ES-I3 (cell line): ENCODE data around the gene CISTR.
"Not testable (repeated sequence)": the region's sequence is repeated elsewhere in the genome, so short reads cannot be mapped to it uniquely, and the experiment has no call there.

Experiments
- H3K36me3 ChIP-seq: 2 replicates; pipeline ENCODE4 v1.6.1; 2013; ENCODE audit warnings: mild to moderate bottlenecking, low read length, control low read depth, moderate library complexity; ENCODE audit not compliant: insufficient read depth
- H3K4me1 ChIP-seq: 2 replicates; pipeline ENCODE4 v1.6.1; 2013; ENCODE audit warnings: mild to moderate bottlenecking, control low read depth, low read length; ENCODE audit not compliant: insufficient read depth
- H3K9ac ChIP-seq: 2 replicates; pipeline ENCODE4 v1.6.1; 2013; ENCODE audit warnings: low read depth, mild to moderate bottlenecking, low read length, moderate library complexity
- H3K9me3 ChIP-seq: 2 replicates; pipeline ENCODE4 v1.6.1; 2013; ENCODE audit warnings: mild to moderate bottlenecking, low read length, moderate library complexity; ENCODE audit not compliant: control insufficient read depth, insufficient read depth

CISTR gene

DNA sequence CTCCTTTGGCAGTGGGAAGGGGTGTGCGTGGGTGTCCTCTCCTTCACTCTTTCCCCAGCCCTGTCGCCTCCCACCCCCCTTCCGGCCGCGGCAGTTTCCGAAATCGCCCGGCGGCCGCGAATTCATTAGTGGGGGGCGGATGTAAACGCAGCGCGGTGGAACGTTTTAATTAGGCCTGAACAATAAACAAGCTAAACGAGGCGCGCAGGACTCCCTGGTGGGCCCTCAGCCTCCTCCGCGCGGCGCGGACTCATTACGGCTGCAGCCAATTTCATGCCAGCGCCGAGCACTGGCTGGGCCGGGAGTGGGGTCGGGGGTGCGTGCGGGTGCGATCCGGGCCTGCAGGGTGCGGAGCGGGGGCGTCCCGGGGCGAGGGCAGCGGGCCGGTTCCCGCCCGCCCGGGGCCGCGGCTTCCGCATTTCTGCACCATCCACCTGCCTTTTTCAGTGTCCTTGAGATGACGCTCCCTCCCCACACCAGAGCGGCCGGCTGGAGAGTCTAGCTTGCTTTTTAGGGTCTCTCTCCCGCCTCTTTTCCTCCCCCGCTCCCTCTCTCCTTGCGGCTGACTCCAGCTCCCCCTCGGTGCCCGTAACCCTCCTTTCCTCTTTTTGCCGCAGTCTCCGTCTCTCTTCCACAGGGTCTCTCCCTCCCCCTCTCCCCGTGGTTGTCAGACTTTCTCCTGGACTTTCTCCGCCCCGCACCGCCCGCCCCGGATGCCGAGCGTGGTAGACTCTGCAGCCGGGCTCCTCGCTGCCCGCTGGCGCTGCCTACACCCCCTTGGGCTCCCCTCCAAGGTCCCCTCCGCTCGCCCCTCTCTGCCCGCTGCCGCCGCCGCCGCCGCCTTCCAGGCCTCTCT is at the start of gene CISTR:
Gene CISTR, minus strand, starts transcription at position 644 of the 856 bp plus-strand sequence.
- Histone ChIP-seq H3K9ac (peak within 1 kb of the TSS; percentile 60), H3K4me1 (peaks cover 10% of the 10 kb centered on the region; the same call in 1 of the 2 replicates), H3K36me3 (no peaks in the 10 kb centered on the region), H3K9me3 (no peaks in the 10 kb centered on the region)

DNA sequence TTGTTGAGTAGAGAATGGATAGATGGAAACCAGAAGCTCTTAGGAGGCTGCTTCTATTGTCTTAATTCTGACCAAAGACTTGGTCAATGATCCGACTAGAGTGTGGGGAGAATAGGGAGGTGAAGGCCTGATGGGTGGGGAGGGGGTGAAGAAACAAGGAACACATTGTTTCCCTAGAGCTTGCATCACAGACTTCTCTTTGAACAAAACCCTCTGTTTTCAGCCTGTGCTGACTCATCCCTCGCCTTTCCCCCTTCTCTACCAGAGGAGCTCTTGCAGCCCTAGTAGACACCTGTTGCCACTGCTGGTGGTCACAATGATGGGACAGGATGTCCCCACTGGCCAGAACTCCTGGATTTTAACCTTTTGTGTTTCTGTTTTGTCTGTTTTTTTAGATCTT is 46.8 kb upstream of the CISTR start:
- H3K9ac ChIP-seq = no peak overlapping the region

GRCh38 chr12:53795927-53796326 is 44.1 kb upstream of the CISTR start:
- no peaks in the 10 kb centered on the region for H3K4me1 ChIP-seq
- no peaks in the 10 kb centered on the region for H3K9me3 ChIP-seq
- H3K36me3 ChIP-seq = no peaks in the 10 kb centered on the region
- H3K9ac ChIP-seq = no peak overlapping the region

More for the DNA sequence above, 46.8 kb upstream of the CISTR start:
- Histone ChIP-seq H3K36me3 (no peaks in the 10 kb centered on the region), H3K9me3 (no peaks in the 10 kb centered on the region), H3K4me1 (no peaks in the 10 kb centered on the region)

DNA sequence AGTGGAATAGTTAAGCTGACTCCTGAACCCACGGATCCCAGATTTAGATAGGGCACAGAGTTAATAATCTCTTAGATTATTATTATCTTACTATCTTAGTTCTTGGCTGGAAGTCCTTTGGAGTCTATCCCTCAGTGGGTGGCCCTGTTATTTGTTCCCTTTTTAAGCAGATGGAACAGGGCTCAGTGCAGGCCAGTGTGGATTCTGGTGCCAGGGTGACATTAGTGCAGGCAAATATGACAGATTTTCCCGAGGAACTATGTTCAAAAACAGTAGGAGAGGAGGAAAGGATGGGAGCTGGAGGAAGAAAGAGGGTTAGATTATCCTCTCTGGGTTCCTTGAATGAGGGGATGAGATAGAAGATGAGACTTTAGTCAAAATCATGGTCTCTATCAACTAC is 41.4 kb upstream of the CISTR start:
- H3K9me3 ChIP-seq = no peaks in the 10 kb centered on the region
- H3K4me1 ChIP-seq = no peaks in the 10 kb centered on the region
- no peaks in the 10 kb centered on the region for H3K36me3 ChIP-seq
- H3K9ac ChIP-seq = no peak overlapping the region

DNA sequence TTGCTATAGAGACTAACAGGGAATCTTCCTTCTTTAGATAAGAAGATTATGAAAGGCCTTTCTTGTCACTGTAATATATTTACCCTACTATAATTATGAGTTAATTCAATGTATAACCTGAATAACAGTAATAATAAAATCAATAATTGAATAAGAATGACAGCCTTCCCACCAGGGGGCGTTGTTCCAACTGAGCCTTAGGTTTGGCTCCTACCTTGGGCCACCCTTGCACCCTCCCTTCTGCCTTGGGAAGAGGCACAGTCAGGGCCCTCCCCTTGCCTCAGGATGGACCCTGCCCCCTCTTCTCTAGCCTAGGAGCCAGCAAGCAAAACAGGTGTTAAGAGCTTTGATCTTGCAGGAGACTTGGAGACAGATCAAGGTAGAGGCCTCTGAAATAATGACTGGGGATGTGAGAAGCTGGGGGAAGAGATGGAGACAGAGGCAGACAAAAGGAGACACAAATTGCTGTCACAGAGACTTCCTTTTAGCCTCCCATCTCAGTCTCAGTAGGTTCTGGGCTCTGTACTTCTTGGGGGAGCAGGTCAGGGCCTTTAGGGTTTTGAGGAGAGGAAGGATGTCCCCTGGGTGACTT is 40.1 kb upstream of the CISTR start:
- Histone ChIP-seq H3K4me1 (no peaks in the 10 kb centered on the region), H3K36me3 (no peaks in the 10 kb centered on the region), H3K9ac (no peak overlapping the region), H3K9me3 (no peaks in the 10 kb centered on the region)

DNA sequence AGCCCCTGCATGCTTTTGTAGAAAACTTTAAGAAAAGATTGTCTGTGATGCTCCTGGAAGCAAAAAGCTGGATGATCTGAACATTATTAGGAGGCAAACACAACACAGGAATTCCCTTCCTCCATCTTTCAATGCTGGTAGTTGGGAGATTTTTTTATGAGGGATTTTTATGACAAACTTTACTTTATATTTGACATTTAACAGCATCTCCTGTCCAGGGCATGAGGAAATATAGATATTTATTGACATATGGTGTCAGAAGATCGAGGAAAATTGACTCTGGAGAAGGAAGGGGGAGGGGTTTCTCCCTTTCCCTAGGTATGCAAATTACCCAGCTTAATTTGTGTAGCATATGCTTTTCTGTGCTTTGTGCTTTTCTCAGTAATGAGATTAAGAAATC is 37.8 kb upstream of the CISTR start:
- no peaks in the 10 kb centered on the region for H3K4me1 ChIP-seq
- no peaks in the 10 kb centered on the region for H3K9me3 ChIP-seq
- H3K9ac ChIP-seq = no peak overlapping the region
- no peaks in the 10 kb centered on the region for H3K36me3 ChIP-seq

- H3K9ac ChIP-seq = no peak overlapping the region
- H3K9me3 ChIP-seq = no peaks in the 10 kb centered on the region
- H3K36me3 ChIP-seq = no peaks in the 10 kb centered on the region
- H3K4me1 ChIP-seq = no peaks in the 10 kb centered on the region
Observed at GRCh38 chr12:53788892-53789291, 37.1 kb upstream of the CISTR start.

GRCh38 chr12:53786411-53786810 is 34.6 kb upstream of the CISTR start:
- Histone ChIP-seq H3K9ac (no peak overlapping the region), H3K9me3 (no peaks in the 10 kb centered on the region), H3K36me3 (no peaks in the 10 kb centered on the region), H3K4me1 (no peaks in the 10 kb centered on the region)

DNA sequence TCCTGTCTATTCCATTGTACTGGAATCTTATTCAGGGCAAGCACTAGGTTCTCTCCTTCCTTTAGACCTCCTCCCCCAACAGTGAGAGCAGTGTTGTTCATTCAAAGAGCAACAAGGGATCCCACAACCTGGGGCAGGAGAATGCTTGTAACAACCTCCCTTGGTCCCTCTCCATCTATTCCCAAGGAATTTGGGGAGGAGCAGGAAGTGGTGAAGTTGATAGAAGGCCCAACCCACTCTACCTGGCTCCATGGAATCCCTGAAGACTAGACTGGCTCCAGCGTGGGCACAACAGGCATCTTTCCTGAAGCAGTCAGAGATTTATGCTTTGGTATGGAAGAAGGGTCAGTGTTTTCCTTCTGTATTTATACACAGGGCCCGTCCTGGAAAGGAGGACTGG is 33.4 kb upstream of the CISTR start:
- H3K4me1 ChIP-seq = no peaks in the 10 kb centered on the region
- H3K9ac ChIP-seq = no peak overlapping the region
- no peaks in the 10 kb centered on the region for H3K9me3 ChIP-seq
- no peaks in the 10 kb centered on the region for H3K36me3 ChIP-seq

- Histone ChIP-seq H3K36me3 (no peaks in the 10 kb centered on the region), H3K4me1 (no peaks in the 10 kb centered on the region), H3K9ac (no peak overlapping the region), H3K9me3 (no peaks in the 10 kb centered on the region)
Observed at GRCh38 chr12:53782093-53782703, 30.4 kb upstream of the CISTR start.

DNA sequence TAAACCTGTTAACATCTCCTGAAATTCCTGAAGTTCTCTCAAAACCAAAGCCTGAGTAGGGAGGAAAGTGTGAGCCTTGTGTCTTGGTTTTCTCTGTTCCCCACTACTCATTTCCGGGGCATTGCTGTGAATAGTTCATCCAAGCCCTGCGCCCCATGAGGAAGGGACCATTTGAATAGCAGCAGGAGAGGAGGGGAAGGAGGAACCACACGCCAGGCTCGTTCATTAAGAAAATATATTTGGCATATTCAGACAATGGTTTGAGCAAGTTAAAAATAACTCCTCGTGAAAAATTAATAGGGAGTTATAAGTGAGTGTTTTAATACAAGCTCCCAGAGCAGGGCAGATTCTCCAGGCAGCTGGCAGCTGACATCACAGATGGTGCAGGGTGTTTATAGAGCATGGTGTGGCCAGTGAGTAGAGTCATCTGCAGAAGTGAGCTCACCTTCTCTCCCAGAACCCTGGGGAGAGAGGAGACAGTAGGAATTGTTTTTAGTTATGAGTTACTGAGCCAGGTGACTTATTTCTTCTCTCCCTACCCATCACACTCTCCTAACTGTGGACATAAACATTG is 29.5 kb upstream of the CISTR start:
- Histone ChIP-seq H3K4me1 (no peaks in the 10 kb centered on the region), H3K36me3 (no peaks in the 10 kb centered on the region), H3K9me3 (no peaks in the 10 kb centered on the region), H3K9ac (no peak overlapping the region)

DNA sequence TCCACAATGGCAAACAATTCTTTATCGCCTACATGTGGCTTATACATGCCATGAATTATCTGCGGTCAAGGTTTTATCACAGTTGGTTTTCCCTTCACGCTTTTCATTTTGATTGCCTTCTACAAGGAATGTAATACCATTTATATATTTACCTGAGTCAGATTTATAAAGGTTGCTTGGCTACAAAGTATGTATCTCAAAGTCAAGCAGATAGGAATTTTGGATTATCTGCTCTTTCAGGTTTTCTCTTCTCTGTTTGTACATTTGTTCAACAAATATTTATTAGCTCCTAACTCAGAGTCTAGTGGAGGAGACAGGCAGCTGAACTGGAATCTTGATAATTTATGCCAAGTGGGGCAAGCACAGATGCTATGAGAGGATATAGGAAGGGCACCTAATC is 28.5 kb upstream of the CISTR start:
- Histone ChIP-seq H3K4me1 (no peaks in the 10 kb centered on the region), H3K36me3 (no peaks in the 10 kb centered on the region), H3K9ac (no peak overlapping the region), H3K9me3 (no peaks in the 10 kb centered on the region)

- H3K36me3 ChIP-seq, H3K4me1 ChIP-seq, H3K9ac ChIP-seq, H3K9me3 ChIP-seq: not testable (repeated sequence)
Observed at GRCh38 chr12:53779679-53780078, 27.9 kb upstream of the CISTR start.

DNA sequence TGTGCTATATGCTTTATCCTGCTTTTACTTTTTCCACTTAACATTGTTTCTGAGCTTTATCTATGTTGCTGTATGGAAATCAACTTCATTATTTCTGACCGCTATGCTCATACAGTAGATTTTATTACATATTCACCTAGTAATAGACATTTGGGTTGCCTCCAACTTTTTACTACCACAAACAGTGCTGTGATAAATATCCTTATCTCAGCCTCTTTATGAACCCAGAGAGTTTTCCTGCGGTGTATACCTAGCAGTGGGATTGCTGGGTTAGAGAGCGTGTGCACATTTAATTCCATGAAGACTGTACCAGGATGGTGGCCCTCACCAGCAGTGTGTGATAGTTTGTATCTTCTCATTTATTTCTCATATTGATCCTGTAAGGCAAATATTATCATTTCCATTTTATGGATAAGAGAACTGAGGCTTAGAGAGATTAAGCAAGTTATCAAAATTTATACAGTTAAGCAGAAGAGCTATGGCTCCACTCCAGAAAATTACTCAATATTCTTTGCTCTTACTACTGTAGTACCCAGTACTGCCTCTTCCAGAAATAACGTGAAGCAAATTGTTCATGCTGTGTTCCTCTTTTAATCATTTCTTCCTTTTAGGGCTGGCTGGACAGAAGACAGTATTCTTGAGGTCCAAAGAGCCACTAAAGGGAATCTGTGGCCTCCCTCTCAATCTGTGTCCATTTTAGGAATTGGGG is 26.3 kb upstream of the CISTR start:
- no peaks in the 10 kb centered on the region for H3K4me1 ChIP-seq
- H3K9me3 ChIP-seq = no peaks in the 10 kb centered on the region
- H3K9ac ChIP-seq = no peak overlapping the region
- H3K36me3 ChIP-seq = no peaks in the 10 kb centered on the region
